GM21528 (cell line): ENCODE results near the gene SLC39A11.
A peak's percentile ranks its signal among the peaks of the same experiment; 100 is the strongest.
"Not testable (repeated sequence)": the region's sequence is repeated elsewhere in the genome, so short reads cannot be mapped to it uniquely, and the experiment has no call there.

Experiments
- ATAC-seq: cut with Tn5 transposase; IDR thresholded peaks from one replicate; pipeline ENCODE4 v1.9.1; 2021; ENCODE audit warnings: mild to moderate bottlenecking, moderate library complexity; ENCODE audit not compliant: unreplicated experiment, low FRiP score

Gene SLC39A11

GRCh38 chr17:72733619-72734282 lies 358.7 kb downstream of the SLC39A11 start:
- no peak for ATAC-seq

GRCh38 chr17:72732893-72733618 lies 359.4 kb downstream of the SLC39A11 start:
- no peak for ATAC-seq

DNA sequence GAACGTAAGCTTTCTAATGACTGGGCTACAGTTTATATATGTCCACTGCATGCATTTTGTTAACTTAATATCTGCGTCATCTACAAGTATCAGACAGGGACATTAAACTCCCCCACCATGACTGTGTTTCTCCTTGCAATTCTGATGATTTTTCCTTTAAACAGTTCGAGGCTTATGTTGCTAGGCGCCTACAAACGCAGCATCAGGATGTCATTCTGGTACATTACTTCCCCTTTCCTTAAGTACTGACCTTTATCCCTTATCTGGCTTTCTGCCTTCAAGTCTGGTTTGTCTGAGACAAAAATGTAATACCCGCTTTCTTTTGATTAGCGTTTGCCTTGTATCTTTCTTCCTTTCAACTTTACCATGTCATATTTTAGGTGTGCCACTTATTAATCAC lies 362.4 kb downstream of the SLC39A11 start:
- no peak for ATAC-seq

DNA sequence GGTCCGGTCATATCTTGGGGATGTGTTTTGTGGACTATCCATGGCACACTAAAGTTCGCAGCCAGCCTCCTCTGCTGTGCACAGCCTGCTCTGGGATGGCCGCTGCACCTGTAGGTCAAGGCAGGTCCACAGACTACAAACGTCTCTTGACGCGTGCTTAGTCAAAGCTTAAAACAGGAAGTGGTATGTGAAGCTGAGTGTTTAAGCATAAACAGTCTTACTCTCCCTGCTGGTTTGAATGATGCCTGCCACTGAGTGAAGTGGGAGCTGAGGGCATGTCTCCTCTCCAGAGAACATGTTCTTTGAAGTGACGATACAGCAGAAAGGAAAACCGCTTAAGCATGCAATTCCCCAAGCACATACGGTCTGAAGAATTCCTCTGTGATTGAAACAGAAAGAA lies 365.6 kb downstream of the SLC39A11 start:
- ATAC-seq: peak; percentile 95

GRCh38 chr17:72725433-72726068 lies 366.9 kb downstream of the SLC39A11 start:
- no peak for ATAC-seq

- ATAC-seq: no peak
These were observed 368.2 kb downstream of the SLC39A11 start for GRCh38 chr17:72724267-72724666.

DNA sequence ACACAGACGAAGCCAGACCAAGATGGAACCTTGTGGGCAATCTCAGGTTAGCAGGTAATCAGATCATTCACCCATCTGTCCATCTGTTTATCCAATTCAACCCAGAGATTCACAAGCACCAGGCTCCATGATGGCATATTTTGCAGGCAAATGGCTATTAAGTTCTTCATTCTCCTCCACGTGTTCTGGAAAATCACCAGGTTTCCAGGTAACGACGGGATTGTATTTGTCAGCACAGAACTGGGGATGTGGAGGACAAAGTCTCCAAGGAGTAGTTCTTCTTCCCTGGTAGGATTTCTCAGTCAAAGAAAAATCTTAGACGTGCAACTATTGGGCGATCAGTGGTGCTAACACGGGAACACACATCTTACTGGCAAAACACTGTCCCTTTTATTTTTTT lies 368.8 kb downstream of the SLC39A11 start:
- no peak for ATAC-seq

DNA sequence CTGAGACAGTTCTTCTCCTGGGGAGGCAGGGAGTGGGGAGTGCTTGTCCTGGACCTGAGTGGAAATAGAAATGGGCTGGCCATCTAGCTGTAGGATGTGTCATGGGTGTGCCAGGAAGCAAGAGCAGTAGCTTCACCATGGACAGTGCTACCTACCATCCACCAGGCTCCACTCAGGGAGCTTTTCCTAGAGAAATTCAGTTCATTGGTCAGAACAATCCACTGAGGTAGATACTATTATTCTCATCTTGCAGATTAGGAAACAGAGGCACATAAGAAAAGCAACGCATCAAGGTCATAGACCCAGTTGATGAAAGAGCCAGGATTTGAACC lies 372.0 kb downstream of the SLC39A11 start:
- no peak for ATAC-seq

GRCh38 chr17:72719578-72720493 lies 372.7 kb downstream of the SLC39A11 start:
- peak; percentile 58 for ATAC-seq

- peak; percentile 18 for ATAC-seq
These were observed 373.3 kb downstream of the SLC39A11 start for GRCh38 chr17:72719206-72719577.

DNA sequence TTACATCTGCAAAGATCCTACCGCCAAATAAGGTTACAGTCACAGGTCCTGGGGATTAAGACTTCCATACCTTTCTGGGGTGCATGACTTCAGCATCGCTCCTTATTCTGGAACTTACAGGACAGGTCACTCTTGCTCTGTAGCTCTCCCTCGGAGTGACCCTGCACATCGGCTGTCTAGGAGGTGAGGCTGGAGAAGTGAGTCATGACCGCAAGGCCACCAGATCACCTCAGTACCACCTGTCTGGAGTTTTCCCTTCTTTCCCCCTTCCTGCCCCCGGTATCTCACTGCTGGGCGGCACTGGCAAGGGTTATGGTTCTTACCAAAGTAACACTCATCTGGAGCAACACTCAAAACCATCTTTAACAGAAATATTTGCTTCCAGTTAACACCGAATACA lies 374.8 kb downstream of the SLC39A11 start:
- ATAC-seq: no peak

DNA sequence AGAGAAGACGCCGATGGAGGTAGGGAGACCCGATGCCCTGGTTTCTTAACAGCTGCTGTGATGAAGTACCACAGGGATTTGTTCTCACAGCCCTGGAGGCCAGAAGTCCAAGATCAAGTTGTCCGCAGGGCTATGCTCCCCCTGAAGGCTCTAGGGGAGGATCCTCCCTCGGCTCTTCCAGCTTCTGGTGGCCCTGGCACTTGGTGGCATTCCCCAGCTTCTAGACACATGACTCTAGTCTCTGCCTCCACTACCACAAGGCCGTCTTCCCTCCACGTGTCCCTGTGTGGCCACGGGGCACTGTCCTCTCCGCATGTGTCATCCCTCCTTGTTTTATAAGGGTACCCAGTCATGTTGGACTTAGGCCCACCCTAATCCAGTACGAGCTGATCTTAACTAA lies 375.2 kb downstream of the SLC39A11 start:
- ATAC-seq: no peak

DNA sequence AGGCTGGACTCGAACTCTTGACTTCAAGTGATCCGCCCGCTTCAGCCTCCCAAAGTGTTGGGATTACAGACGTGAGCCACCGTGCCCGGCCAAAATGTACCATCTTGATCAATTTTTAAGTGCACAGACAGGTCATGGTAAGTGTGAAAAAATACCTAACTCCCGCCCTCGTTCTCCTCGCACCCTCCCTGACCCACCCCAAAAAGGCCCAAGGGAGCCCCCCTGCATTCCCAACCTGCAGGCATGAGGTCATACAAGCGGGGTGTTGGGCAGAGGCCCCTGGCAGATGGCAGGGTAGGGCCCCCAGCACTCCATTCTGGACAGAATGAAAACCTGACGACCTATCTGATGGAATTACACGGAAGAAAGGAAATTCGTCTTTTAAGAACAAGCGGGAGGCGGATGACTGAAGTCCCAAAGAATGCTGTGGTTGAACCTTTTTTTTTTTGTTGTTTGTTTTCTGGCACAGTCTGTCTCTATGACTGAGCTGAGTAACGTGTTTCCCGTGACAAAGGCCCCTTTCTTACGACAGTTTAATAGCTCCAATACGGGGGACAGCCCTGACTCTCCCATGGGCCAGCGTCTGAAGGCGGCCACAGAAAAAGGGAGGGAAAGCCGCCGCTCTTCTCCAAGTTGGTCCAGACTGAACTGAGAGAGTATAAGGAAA lies 376.4 kb downstream of the SLC39A11 start:
- ATAC-seq: no peak

GRCh38 chr17:72714357-72714966 lies 378.0 kb downstream of the SLC39A11 start:
- no peak for ATAC-seq

- no peak for ATAC-seq
These were observed 378.8 kb downstream of the SLC39A11 start for GRCh38 chr17:72713701-72714100.

- ATAC-seq: no peak
These were observed 380.8 kb downstream of the SLC39A11 start for GRCh38 chr17:72711521-72712310.

DNA sequence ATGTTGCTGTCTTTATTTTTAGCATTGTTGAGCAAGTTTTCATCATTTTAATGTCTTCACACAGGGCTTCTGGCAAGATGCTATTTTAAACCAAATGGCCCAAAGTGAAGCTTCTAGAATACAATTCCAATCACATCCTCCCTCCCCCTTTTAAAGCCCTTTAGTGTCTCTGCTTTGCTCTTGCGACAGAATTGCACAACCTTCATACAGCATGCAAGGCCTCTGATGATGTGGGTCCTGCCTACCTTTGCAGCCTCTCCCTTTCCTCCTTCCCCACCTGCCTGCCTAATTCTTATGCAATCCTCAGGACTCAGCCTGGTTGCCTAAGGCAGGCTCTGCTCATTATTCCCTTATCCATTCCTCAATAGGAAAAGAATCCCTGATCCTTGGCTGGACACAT lies 381.7 kb downstream of the SLC39A11 start:
- no peak for ATAC-seq

GRCh38 chr17:72710202-72710601 lies 382.3 kb downstream of the SLC39A11 start:
- no peak for ATAC-seq

DNA sequence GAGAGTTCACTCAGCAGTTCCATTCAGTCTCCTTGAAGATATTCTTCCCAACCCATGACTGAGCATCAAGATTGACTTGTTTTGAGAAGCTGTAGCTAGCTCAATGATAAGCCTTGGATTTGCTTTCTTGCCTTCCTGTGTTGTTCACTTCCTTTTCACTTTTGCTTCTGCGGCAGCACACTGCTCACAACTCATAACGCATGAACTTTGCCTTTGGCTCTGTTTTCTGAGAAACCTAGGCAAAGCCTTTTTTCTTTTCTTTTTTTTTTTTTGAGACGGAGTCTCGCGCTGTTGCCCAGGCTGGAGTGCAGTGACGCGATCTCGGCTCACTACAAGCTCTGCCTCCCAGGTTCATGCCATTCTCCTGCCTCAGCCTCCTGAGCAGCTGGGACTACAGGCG lies 383.8 kb downstream of the SLC39A11 start:
- not testable (repeated sequence) for ATAC-seq
